ENCODE results near the gene NEIL1. TPM values are rescaled to one million over a fixed set of nuclear protein-coding genes. Genes with fewer than 3 reads are reported as not detected.

The NEIL1 gene
- total RNA-seq, 4 donors from 2014 or later, result 21.4 to 53.5 (median 26.3) TPM

DNA sequence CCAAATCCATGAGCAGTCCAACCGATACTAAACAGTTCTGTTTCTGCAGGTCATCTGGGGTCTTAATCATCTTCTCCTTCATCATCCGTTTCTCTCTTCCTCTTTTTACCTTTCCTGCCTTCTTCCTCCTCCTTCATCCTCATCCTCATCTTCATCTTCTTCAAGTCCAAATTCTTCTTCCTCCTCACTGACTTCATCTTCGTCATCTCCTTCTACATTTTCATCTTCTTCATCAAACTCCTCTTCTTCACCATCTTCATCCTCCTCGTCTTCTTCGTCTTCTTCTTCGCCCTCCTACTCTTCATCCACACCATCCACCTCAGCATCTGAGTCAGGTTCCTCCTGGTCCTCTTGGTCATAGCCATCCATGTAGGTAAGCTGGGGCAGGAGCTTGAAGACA, 25.1 kb upstream of the NEIL1 start:
- TF ChIP-seq CTCF (IDR thresholded peaks at IDR 0.05; ENCODE audit: low read depth), result no peak

- TF ChIP-seq CTCF (IDR thresholded peaks at IDR 0.05; ENCODE audit: low read depth), result no peak
Measured at GRCh38 chr15:75325922-75326321, 20.9 kb upstream of the NEIL1 start.

- no peak for TF ChIP-seq CTCF (IDR thresholded peaks at IDR 0.05; ENCODE audit: low read depth)
Measured at GRCh38 chr15:75327005-75327404, 19.8 kb upstream of the NEIL1 start.

- no peak for TF ChIP-seq CTCF (IDR thresholded peaks at IDR 0.05; ENCODE audit: low read depth)
Measured at GRCh38 chr15:75327491-75327890, 19.3 kb upstream of the NEIL1 start.

GRCh38 chr15:75328493-75329314, 18.1 kb upstream of the NEIL1 start:
- TF ChIP-seq CTCF (IDR thresholded peaks at IDR 0.05; ENCODE audit: low read depth), result no peak

- no peak for TF ChIP-seq CTCF (IDR thresholded peaks at IDR 0.05; ENCODE audit: low read depth)
Measured at GRCh38 chr15:75329571-75329970, 17.3 kb upstream of the NEIL1 start.

DNA sequence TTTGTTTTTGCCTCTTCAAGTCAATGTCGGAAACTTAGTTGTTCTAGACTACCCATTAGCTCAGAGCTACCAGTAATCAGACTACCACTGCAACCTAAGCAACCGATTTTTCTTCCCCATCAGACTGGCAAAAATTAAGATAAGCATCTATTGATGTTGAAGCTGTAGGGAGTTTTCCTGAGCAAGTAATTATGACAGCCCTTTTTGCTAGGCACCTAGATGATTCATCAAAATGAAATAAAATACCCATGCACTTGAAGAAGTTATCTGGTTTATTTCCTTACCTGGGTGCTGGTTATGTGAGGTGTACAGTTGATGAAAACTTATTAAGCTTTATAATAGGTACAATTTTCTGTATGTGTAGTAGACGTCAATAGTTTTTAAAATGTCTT, 11.5 kb upstream of the NEIL1 start:
- TF ChIP-seq CTCF (IDR thresholded peaks at IDR 0.05; ENCODE audit: low read depth), result no peak

Data from subcutaneous adipose tissue (tissue), 4 donors.